Stomach (tissue), 4 donors: ENCODE measurements around the gene EIF5B.

Experiments
- CTCF ChIP-seq, 7 experiments: fragments of 450-650 bp in 4 of 7; fragments of 200-600 bp in 3 of 7; sonication (generic) in 3 of 7; IDR thresholded peaks; one replicate each; pipeline ENCODE4 v1.5.1; 2016 to 2019; ENCODE audit warnings: antibody characterized with exemption in 7 of 7, control low read depth in 2 of 7, mild to moderate bottlenecking in 1 of 7
- POLR2A ChIP-seq, 4 donors: fragments of 450-650 bp; IDR thresholded peaks; one replicate each; pipeline ENCODE4 v1.6.1; 2016; ENCODE audit warnings: antibody characterized with exemption in 4 of 4, control low read depth in 2 of 4, mild to moderate bottlenecking in 1 of 4, moderate library complexity in 1 of 4
- POLR2AphosphoS5 ChIP-seq, 3 donors: sonication (generic); formaldehyde crosslinking; IDR thresholded peaks; one replicate each; pipeline ENCODE4 v1.6.1; 2016; ENCODE audit warnings: antibody characterized with exemption in 3 of 3

- TF ChIP-seq POLR2A (IDR thresholded peaks at IDR 0.05) (no peak), CTCF (IDR thresholded peaks at IDR 0.05) (no peak), POLR2AphosphoS5 (IDR thresholded peaks at IDR 0.05) (no peak)
These were observed 61.9 kb downstream of the EIF5B start for GRCh38 chr2:99399063-99399462.
